ENCODE measurements around the gene TSPAN14.
"Not testable (repeated sequence)": the region's sequence is repeated elsewhere in the genome, so short reads cannot be mapped to it uniquely, and the experiment has no call there.

Gene TSPAN14

GRCh38 chr10:80539421-80540031, 85.4 kb downstream of the TSPAN14 start:
- Histone ChIP-seq H3K4me3 (ENCODE audit: low read length) (no peak overlapping the region), H3K9ac (ENCODE audit: low read depth, low read length) (no peak overlapping the region), H3K36me3 (ENCODE audit: insufficient read depth, low read depth, low read length) (no peaks in the 10 kb centered on the region), H3K27ac (ENCODE audit: low read length) (no peak overlapping the region), H3K9me3 (ENCODE audit: insufficient read depth, low read depth, low read length) (peaks cover 4% of the 10 kb centered on the region; the same call in 1 of the 2 replicates), H3K27me3 (ENCODE audit: insufficient read depth, low read length) (peaks cover 5% of the 10 kb centered on the region; the same call in 1 of the 2 replicates), H3K4me1 (ENCODE audit: insufficient read depth, low read length) (no peaks in the 10 kb centered on the region)

GRCh38 chr10:80540136-80540535, 86.0 kb downstream of the TSPAN14 start:
- H3K27ac ChIP-seq (ENCODE audit: low read length): no peak overlapping the region
- no peaks in the 10 kb centered on the region for H3K4me1 ChIP-seq (ENCODE audit: insufficient read depth, low read length)
- H3K9me3 ChIP-seq (ENCODE audit: insufficient read depth, low read depth, low read length): peaks cover 4% of the 10 kb centered on the region; the same call in 1 of the 2 replicates
- no peak overlapping the region for H3K4me3 ChIP-seq (ENCODE audit: low read length)
- no peaks in the 10 kb centered on the region for H3K36me3 ChIP-seq (ENCODE audit: insufficient read depth, low read depth, low read length)
- H3K9ac ChIP-seq (ENCODE audit: low read depth, low read length): no peak overlapping the region
- H3K27me3 ChIP-seq (ENCODE audit: insufficient read depth, low read length): peaks cover 5% of the 10 kb centered on the region; the same call in 1 of the 2 replicates

GRCh38 chr10:80540618-80540980, 86.5 kb downstream of the TSPAN14 start:
- Histone ChIP-seq H3K4me3 (ENCODE audit: low read length) (no peak overlapping the region), H3K36me3 (ENCODE audit: insufficient read depth, low read depth, low read length) (no peaks in the 10 kb centered on the region), H3K27ac (ENCODE audit: low read length) (no peak overlapping the region), H3K9me3 (ENCODE audit: insufficient read depth, low read depth, low read length) (peaks cover 2% of the 10 kb centered on the region; the same call in 1 of the 2 replicates), H3K9ac (ENCODE audit: low read depth, low read length) (no peak overlapping the region), H3K27me3 (ENCODE audit: insufficient read depth, low read length) (peaks cover 5% of the 10 kb centered on the region; the same call in 1 of the 2 replicates), H3K4me1 (ENCODE audit: insufficient read depth, low read length) (no peaks in the 10 kb centered on the region)

- peaks cover 5% of the 10 kb centered on the region; the same call in 1 of the 2 replicates for H3K27me3 ChIP-seq (ENCODE audit: insufficient read depth, low read length)
These were observed 87.1 kb downstream of the TSPAN14 start for GRCh38 chr10:80540981-80541750.

GRCh38 chr10:80542053-80542452, 87.9 kb downstream of the TSPAN14 start:
- H3K27me3 ChIP-seq (ENCODE audit: insufficient read depth, low read length): no peaks in the 10 kb centered on the region
- no peaks in the 10 kb centered on the region for H3K36me3 ChIP-seq (ENCODE audit: insufficient read depth, low read depth, low read length)
- no peaks in the 10 kb centered on the region for H3K4me1 ChIP-seq (ENCODE audit: insufficient read depth, low read length)
- no peaks in the 10 kb centered on the region for H3K9me3 ChIP-seq (ENCODE audit: insufficient read depth, low read depth, low read length)
- H3K4me3 ChIP-seq (ENCODE audit: low read length): no peak overlapping the region
- H3K27ac ChIP-seq (ENCODE audit: low read length): no peak overlapping the region
- H3K9ac ChIP-seq (ENCODE audit: low read depth, low read length): no peak overlapping the region

More at GRCh38 chr10:80540981-80541750, 87.1 kb downstream of the TSPAN14 start:
- Histone ChIP-seq H3K4me3 (ENCODE audit: low read length) (no peak overlapping the region), H3K27ac (ENCODE audit: low read length) (no peak overlapping the region), H3K9ac (ENCODE audit: low read depth, low read length) (no peak overlapping the region), H3K36me3 (ENCODE audit: insufficient read depth, low read depth, low read length) (no peaks in the 10 kb centered on the region), H3K4me1 (ENCODE audit: insufficient read depth, low read length) (no peaks in the 10 kb centered on the region), H3K9me3 (ENCODE audit: insufficient read depth, low read depth, low read length) (no peaks in the 10 kb centered on the region)

- Histone ChIP-seq H3K9me3 (ENCODE audit: insufficient read depth, low read depth, low read length) (no peaks in the 10 kb centered on the region), H3K27ac (ENCODE audit: low read length) (no peak overlapping the region), H3K9ac (ENCODE audit: low read depth, low read length) (no peak overlapping the region), H3K4me1 (ENCODE audit: insufficient read depth, low read length) (no peaks in the 10 kb centered on the region), H3K4me3 (ENCODE audit: low read length) (no peak overlapping the region), H3K27me3 (ENCODE audit: insufficient read depth, low read length) (no peaks in the 10 kb centered on the region), H3K36me3 (ENCODE audit: insufficient read depth, low read depth, low read length) (no peaks in the 10 kb centered on the region)
These were observed 88.7 kb downstream of the TSPAN14 start for GRCh38 chr10:80542652-80543318.

- H3K9ac ChIP-seq (ENCODE audit: low read depth, low read length); H3K27ac ChIP-seq (ENCODE audit: low read length); H3K4me3 ChIP-seq (ENCODE audit: low read length); H3K27me3 ChIP-seq (ENCODE audit: insufficient read depth, low read length); H3K36me3 ChIP-seq (ENCODE audit: insufficient read depth, low read depth, low read length); H3K9me3 ChIP-seq (ENCODE audit: insufficient read depth, low read depth, low read length); H3K4me1 ChIP-seq (ENCODE audit: insufficient read depth, low read length): not testable (repeated sequence)
These were observed 89.2 kb downstream of the TSPAN14 start for GRCh38 chr10:80543319-80543672.

GRCh38 chr10:80544316-80544953, 90.3 kb downstream of the TSPAN14 start:
- Histone ChIP-seq H3K4me1 (ENCODE audit: insufficient read depth, low read length) (no peaks in the 10 kb centered on the region), H3K27me3 (ENCODE audit: insufficient read depth, low read length) (no peaks in the 10 kb centered on the region), H3K27ac (ENCODE audit: low read length) (no peak overlapping the region), H3K9me3 (ENCODE audit: insufficient read depth, low read depth, low read length) (no peaks in the 10 kb centered on the region), H3K36me3 (ENCODE audit: insufficient read depth, low read depth, low read length) (no peaks in the 10 kb centered on the region), H3K9ac (ENCODE audit: low read depth, low read length) (no peak overlapping the region), H3K4me3 (ENCODE audit: low read length) (no peak overlapping the region)

GRCh38 chr10:80545258-80545881, 91.3 kb downstream of the TSPAN14 start:
- Histone ChIP-seq H3K9me3 (ENCODE audit: insufficient read depth, low read depth, low read length) (no peaks in the 10 kb centered on the region), H3K27me3 (ENCODE audit: insufficient read depth, low read length) (no peaks in the 10 kb centered on the region), H3K27ac (ENCODE audit: low read length) (no peak overlapping the region), H3K4me3 (ENCODE audit: low read length) (no peak overlapping the region), H3K36me3 (ENCODE audit: insufficient read depth, low read depth, low read length) (no peaks in the 10 kb centered on the region), H3K4me1 (ENCODE audit: insufficient read depth, low read length) (no peaks in the 10 kb centered on the region), H3K9ac (ENCODE audit: low read depth, low read length) (no peak overlapping the region)

GRCh38 chr10:80552151-80552646, 98.1 kb downstream of the TSPAN14 start:
- Histone ChIP-seq H3K27me3 (ENCODE audit: insufficient read depth, low read length) (no peaks in the 10 kb centered on the region), H3K4me3 (ENCODE audit: low read length) (no peak overlapping the region; the same call in 1 of the 2 replicates), H3K9ac (ENCODE audit: low read depth, low read length) (no peak overlapping the region), H3K36me3 (ENCODE audit: insufficient read depth, low read depth, low read length) (no peaks in the 10 kb centered on the region), H3K27ac (ENCODE audit: low read length) (no peak overlapping the region), H3K9me3 (ENCODE audit: insufficient read depth, low read depth, low read length) (no peaks in the 10 kb centered on the region), H3K4me1 (ENCODE audit: insufficient read depth, low read length) (peaks cover 11% of the 10 kb centered on the region; the same call in 1 of the 2 replicates)

GRCh38 chr10:80553436-80553835, 99.3 kb downstream of the TSPAN14 start:
- H3K4me3 ChIP-seq (ENCODE audit: low read length): no peak overlapping the region
- H3K9me3 ChIP-seq (ENCODE audit: insufficient read depth, low read depth, low read length): no peaks in the 10 kb centered on the region
- H3K27ac ChIP-seq (ENCODE audit: low read length): no peak overlapping the region
- H3K9ac ChIP-seq (ENCODE audit: low read depth, low read length): no peak overlapping the region
- H3K27me3 ChIP-seq (ENCODE audit: insufficient read depth, low read length): no peaks in the 10 kb centered on the region
- no peaks in the 10 kb centered on the region for H3K36me3 ChIP-seq (ENCODE audit: insufficient read depth, low read depth, low read length)
- peaks cover 11% of the 10 kb centered on the region; the same call in 1 of the 2 replicates for H3K4me1 ChIP-seq (ENCODE audit: insufficient read depth, low read length)
